ENCODE data around the gene CADM4. TPM values are rescaled to one million over a fixed set of nuclear protein-coding genes. Genes with fewer than 3 reads are reported as not detected.

CADM4 gene
- total and polyA plus RNA-seq, 9 of the 15 experiments (the other 6 are each of a cell fraction or from before 2014, with no cell fraction given): 0.03 to 4.6 (median 1.3) TPM

GRCh38 chr19:43673637-43674036, 34.0 kb upstream of the CADM4 start (continued):
- TF ChIP-seq MBD2 (IDR thresholded peaks at IDR 0.05; ENCODE audit: borderline replicate concordance, low read depth): no peak
- no peak for TF ChIP-seq FUS (optimal IDR thresholded peaks at IDR 0.05; ENCODE audit: low read depth, low read length)
- TF ChIP-seq DEAF1 (CRISPR knock-in tag; IDR thresholded peaks at IDR 0.05): no peak
- no peak for TF ChIP-seq ZBED1 (IDR thresholded peaks at IDR 0.05)
- no peak for TF ChIP-seq ZNF175 (CRISPR knock-in tag; IDR thresholded peaks at IDR 0.05; ENCODE audit: low read depth)
- no peak for TF ChIP-seq NR4A1 (CRISPR knock-in tag; IDR thresholded peaks at IDR 0.05)
- no peak for TF ChIP-seq NR4A1 (tag; IDR thresholded peaks at IDR 0.05)
- TF ChIP-seq CBFA2T3 (IDR thresholded peaks at IDR 0.05): peak; percentile 51
- no peak for TF ChIP-seq SMAD1 (IDR thresholded peaks at IDR 0.05; ENCODE audit: low read depth, low read length, partially characterized antibody)
- TF ChIP-seq, protein P1, sequence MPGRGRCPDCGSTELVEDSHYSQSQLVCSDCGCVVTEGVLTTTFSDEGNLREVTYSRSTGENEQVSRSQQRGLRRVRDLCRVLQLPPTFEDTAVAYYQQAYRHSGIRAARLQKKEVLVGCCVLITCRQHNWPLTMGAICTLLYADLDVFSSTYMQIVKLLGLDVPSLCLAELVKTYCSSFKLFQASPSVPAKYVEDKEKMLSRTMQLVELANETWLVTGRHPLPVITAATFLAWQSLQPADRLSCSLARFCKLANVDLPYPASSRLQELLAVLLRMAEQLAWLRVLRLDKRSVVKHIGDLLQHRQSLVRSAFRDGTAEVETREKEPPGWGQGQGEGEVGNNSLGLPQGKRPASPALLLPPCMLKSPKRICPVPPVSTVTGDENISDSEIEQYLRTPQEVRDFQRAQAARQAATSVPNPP (IDR thresholded peaks at IDR 0.05; ENCODE audit: borderline replicate concordance, insufficient read depth, insufficient read length): no peak
- no peak for TF ChIP-seq RNF219 (CRISPR knock-in tag; IDR thresholded peaks at IDR 0.05)
- no peak for TF ChIP-seq ESRRB (CRISPR knock-in tag; IDR thresholded peaks at IDR 0.05; ENCODE audit: borderline replicate concordance)
- TF ChIP-seq ZEB2 (IDR thresholded peaks at IDR 0.05): 0 out of 2 replicates have a peak, but pooled peaks have one; percentile 26
- no peak for TF ChIP-seq RHOXF2B (CRISPR knock-in tag; conservative IDR thresholded peaks at IDR 0.05)
- TF ChIP-seq, protein P2, sequence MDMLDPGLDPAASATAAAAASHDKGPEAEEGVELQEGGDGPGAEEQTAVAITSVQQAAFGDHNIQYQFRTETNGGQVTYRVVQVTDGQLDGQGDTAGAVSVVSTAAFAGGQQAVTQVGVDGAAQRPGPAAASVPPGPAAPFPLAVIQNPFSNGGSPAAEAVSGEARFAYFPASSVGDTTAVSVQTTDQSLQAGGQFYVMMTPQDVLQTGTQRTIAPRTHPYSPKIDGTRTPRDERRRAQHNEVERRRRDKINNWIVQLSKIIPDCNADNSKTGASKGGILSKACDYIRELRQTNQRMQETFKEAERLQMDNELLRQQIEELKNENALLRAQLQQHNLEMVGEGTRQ (CRISPR knock-in tag; IDR thresholded peaks at IDR 0.05): no peak
- no peak for TF ChIP-seq ZNF134 (CRISPR knock-in tag; conservative IDR thresholded peaks at IDR 0.05)
- no peak for TF ChIP-seq YY1 (IDR thresholded peaks at IDR 0.05; ENCODE audit: borderline replicate concordance in 1 of 3, control insufficient read depth in 1 of 3, extremely low read depth in 1 of 3, insufficient read depth in 3 of 3, insufficient read length in 1 of 3, insufficient replicate concordance in 2 of 3, low read depth in 1 of 3, low read length in 2 of 3)
- no peak for TF ChIP-seq PPARD (CRISPR knock-in tag; IDR thresholded peaks at IDR 0.05)
